PFSK-1 (cell line): ENCODE results near the gene DICER1.

ENCODE experiments used
- FOXP2 ChIP-seq: optimal IDR thresholded peaks from 2 replicates; pipeline ENCODE3; 2011; ENCODE audit warnings: borderline replicate concordance, control low read depth, inconsistent platforms; ENCODE audit not compliant: insufficient read depth; ENCODE audit errors: extremely low read length, extremely low read depth
- POLR2AphosphoS5 ChIP-seq: IDR thresholded peaks from 2 replicates; pipeline ENCODE4 v1.6.1; 2012; ENCODE audit warnings: low read depth, mild to moderate bottlenecking, control low read depth, low read length, moderate library complexity
- REST ChIP-seq, 2 experiments: IDR thresholded peaks; 2 replicates each; pipeline versions ENCODE4 v1.6.1 to v1.8.0; 2011 to 2012; ENCODE audit warnings: low read depth in 2 of 2, low read length in 2 of 2, control low read depth in 1 of 2, inconsistent platforms in 1 of 2, mild to moderate bottlenecking in 1 of 2, moderate library complexity in 1 of 2; ENCODE audit not compliant: insufficient read depth in 1 of 2
- SIN3A ChIP-seq: IDR thresholded peaks from 2 replicates; pipeline ENCODE4 v1.6.1; 2012; ENCODE audit warnings: mild to moderate bottlenecking, low read length, moderate library complexity, borderline replicate concordance; ENCODE audit not compliant: insufficient read depth
- TAF1 ChIP-seq: IDR thresholded peaks from 2 replicates; pipeline ENCODE4 v1.6.1; 2012; ENCODE audit warnings: low read length, control low read depth, borderline replicate concordance; ENCODE audit not compliant: insufficient read depth

Gene DICER1

GRCh38 chr14:95046711-95047681, 110.3 kb downstream of the DICER1 start:
- TF ChIP-seq REST (IDR thresholded peaks at IDR 0.05; ENCODE audit: insufficient read depth in 1 of 2, low read depth in 2 of 2, low read length in 2 of 2) (no peak), FOXP2 (no peak), POLR2AphosphoS5 (no peak), SIN3A (no peak), TAF1 (no peak)

DNA sequence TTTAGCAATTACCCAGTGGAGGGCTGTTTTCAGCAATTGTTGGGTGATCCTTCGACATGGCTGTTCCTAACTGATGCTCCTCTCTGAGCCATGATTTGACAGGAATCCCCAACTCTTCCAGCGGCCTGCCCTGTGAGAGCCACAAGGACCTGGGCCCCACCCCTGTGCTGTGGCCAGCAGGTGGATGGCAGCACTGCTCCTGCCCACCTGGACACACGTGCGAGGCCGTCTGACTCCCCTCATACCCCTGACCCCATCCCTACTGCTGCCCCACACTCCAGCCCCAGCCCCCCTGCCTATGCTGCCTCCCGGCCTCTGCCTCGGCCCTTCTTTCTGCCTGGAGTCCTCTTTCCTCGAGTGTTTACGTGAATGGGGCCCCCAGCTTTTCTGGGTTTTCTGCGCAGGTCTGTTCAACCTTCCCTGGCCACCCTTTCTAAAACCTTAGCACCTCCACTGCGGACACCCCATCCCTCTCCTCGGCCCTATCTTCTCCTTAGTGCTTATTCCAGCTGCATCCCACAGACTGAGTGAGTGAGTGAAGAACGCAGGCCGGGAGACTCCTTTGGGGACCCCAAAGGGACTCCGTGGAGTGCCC, 111.4 kb downstream of the DICER1 start:
- TF ChIP-seq SIN3A (no peak), POLR2AphosphoS5 (no peak), FOXP2 (no peak)

- TF ChIP-seq FOXP2 (no peak), SIN3A (no peak), REST (IDR thresholded peaks at IDR 0.05; ENCODE audit: insufficient read depth in 1 of 2, low read depth in 2 of 2, low read length in 2 of 2) (no peak)
Measured at GRCh38 chr14:95045106-95045701, 112.1 kb downstream of the DICER1 start.

- TF ChIP-seq REST (IDR thresholded peaks at IDR 0.05; ENCODE audit: insufficient read depth in 1 of 2, low read depth in 2 of 2, low read length in 2 of 2) (no peak), TAF1 (no peak), POLR2AphosphoS5 (no peak), FOXP2 (no peak), SIN3A (no peak)
Measured at GRCh38 chr14:95044463-95045105, 112.7 kb downstream of the DICER1 start.

DNA sequence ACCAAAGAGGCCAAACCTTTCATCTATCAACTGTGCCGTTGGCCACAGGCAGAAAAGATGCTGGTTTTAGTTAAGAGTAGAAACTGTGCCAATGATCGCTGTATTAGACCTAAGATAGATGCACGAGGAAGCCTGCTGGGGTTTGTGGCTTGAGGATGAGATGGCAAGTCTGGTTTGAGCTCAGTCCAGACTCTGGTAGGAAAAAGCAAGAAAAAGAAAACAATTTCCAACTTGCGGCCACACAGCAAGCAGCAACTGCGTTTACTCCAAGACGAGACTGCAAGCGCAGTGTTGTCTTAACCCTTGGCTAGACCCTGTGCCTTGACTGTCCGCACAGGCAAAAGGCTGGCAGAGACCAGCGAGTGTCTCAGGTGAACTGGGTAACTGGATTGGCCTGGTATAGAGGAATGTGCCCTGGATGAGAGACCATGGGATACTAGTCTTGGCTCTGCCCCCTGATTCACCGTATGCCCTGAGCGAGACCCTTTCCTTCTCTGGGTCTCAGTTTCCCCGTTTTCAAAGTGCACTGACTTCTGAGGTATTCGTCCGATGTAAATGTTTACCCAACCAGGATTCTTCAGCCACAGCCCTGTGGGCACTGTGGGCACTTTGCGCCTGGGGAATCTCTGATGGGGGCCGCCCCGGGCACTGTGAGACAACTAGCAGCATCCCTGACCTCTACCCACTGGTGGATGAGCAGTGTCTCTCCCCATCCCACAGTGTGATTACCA, 113.4 kb downstream of the DICER1 start:
- TF ChIP-seq REST (IDR thresholded peaks at IDR 0.05; ENCODE audit: insufficient read depth in 1 of 2, low read depth in 2 of 2, low read length in 2 of 2) = no peak
